ENCODE results near the gene THAP7. TPM values are rescaled to one million over a fixed set of nuclear protein-coding genes. Genes with fewer than 3 reads are reported as not detected.

THAP7 gene
- total RNA-seq, 1 donor from 2014 or later = 22.0 TPM

DNA sequence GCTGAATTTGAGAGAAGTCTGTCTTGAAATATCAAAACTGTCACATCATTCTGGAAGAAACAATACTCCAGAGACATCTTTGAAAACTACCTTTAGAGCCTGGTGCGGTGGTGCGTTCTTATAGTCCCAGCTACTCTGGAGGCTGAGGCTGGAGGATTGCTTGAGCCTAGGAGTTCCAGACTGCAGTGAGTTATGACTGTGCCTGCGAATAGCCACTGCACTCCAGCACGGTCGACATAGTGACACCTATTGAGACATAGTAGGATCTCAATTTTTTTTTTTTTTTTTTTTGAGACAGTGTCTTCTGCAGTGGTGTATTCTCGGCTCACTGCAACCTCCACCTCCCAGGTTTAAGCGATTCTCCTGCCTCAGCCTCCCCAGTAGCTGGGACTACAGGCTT is 46.4 kb downstream of the THAP7 start:
- ATAC-seq = no peak
- TF ChIP-seq, protein P1, sequence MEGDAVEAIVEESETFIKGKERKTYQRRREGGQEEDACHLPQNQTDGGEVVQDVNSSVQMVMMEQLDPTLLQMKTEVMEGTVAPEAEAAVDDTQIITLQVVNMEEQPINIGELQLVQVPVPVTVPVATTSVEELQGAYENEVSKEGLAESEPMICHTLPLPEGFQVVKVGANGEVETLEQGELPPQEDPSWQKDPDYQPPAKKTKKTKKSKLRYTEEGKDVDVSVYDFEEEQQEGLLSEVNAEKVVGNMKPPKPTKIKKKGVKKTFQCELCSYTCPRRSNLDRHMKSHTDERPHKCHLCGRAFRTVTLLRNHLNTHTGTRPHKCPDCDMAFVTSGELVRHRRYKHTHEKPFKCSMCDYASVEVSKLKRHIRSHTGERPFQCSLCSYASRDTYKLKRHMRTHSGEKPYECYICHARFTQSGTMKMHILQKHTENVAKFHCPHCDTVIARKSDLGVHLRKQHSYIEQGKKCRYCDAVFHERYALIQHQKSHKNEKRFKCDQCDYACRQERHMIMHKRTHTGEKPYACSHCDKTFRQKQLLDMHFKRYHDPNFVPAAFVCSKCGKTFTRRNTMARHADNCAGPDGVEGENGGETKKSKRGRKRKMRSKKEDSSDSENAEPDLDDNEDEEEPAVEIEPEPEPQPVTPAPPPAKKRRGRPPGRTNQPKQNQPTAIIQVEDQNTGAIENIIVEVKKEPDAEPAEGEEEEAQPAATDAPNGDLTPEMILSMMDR (IDR thresholded peaks at IDR 0.05) = no peak

DNA sequence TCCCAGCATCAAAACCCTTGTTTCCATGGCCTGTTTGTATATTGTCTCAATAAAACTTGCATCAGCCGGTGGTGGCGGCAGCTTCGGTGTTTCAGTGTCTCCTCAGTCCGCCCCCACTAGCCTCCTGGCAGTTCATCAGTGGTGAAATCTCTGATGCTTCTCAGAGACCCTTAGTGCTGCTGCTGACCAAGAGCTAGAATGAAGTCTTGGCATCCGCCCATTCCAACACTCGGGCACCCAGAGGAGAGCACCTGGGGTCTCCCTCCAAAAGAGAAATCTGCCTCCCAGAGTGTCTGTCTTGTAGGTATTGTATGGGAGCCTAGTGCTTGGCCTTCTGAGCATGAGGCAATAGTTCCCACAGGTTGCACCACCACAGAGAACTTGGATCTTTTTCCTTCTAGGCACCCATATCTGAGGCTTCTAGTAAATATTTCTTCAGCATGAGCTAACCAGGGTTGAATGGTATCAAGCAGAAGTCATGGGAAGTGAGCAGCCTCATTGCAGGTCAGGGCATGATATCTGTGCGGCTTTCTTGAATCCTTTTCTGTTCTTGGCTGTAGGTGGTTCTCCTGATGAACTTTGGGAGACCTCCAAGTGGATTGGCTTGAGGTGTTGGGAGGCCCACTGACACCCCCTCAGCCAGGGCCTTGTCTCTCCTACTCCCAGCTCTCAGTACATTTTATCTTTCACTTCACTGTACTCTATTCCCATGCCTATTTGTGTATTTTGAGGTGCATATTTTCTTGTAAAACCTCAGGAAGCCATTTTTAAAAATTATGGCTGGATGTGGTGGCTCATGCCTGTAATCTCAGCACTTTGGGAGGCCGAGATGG is 48.0 kb downstream of the THAP7 start:
- intact Hi-C loops (cut with DNase I) = no loop called here
- ATAC-seq = peak; percentile 7

More for the DNA sequence above, 46.4 kb downstream of the THAP7 start:
- H3K4me1 ChIP-seq = peaks cover 14% of the 10 kb centered on the region
- no peaks in the 10 kb centered on the region for H3K27me3 ChIP-seq
- H3K36me3 ChIP-seq = peaks cover 25% of the 10 kb centered on the region
- H3K4me3 ChIP-seq = no peak overlapping the region
- intact Hi-C loops (cut with DNase I) = no loop called here
- no peaks in the 10 kb centered on the region for H3K9me3 ChIP-seq
- H3K27ac ChIP-seq = no peak overlapping the region
- no peak for DNase-seq

DNA sequence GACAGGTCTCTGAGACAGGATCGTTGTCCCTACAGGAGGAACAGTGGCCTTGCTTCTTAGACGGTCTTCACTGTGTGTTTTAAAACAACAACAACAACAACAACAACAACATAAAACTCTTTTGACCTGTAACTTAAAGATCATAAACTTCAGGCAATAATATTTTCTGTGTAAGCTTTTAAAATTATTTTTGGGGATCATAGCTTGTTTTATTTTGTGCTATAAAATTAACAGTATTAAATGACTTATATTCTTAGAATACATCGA is 48.6 kb downstream of the THAP7 start:
- no peak overlapping the region for H3K27ac ChIP-seq
- TF ChIP-seq, protein P1 (IDR thresholded peaks at IDR 0.05) = no peak
- peaks cover 12% of the 10 kb centered on the region for H3K4me1 ChIP-seq
- H3K27me3 ChIP-seq = no peaks in the 10 kb centered on the region
- DNase-seq (no peak), ATAC-seq (no peak)
- intact Hi-C loops (cut with DNase I) = no loop called here
- H3K9me3 ChIP-seq = no peaks in the 10 kb centered on the region
- H3K4me3 ChIP-seq = no peak overlapping the region
- peaks cover 39% of the 10 kb centered on the region for H3K36me3 ChIP-seq

More for the DNA sequence above, 48.0 kb downstream of the THAP7 start:
- H3K36me3 ChIP-seq = peaks cover 39% of the 10 kb centered on the region
- DNase-seq = no peak
- H3K4me1 ChIP-seq = peaks cover 14% of the 10 kb centered on the region
- H3K9me3 ChIP-seq = no peaks in the 10 kb centered on the region
- no peaks in the 10 kb centered on the region for H3K27me3 ChIP-seq
- TF ChIP-seq, protein P1 (IDR thresholded peaks at IDR 0.05) = no peak
- no peak overlapping the region for H3K27ac ChIP-seq
- no peak overlapping the region for H3K4me3 ChIP-seq

DNA sequence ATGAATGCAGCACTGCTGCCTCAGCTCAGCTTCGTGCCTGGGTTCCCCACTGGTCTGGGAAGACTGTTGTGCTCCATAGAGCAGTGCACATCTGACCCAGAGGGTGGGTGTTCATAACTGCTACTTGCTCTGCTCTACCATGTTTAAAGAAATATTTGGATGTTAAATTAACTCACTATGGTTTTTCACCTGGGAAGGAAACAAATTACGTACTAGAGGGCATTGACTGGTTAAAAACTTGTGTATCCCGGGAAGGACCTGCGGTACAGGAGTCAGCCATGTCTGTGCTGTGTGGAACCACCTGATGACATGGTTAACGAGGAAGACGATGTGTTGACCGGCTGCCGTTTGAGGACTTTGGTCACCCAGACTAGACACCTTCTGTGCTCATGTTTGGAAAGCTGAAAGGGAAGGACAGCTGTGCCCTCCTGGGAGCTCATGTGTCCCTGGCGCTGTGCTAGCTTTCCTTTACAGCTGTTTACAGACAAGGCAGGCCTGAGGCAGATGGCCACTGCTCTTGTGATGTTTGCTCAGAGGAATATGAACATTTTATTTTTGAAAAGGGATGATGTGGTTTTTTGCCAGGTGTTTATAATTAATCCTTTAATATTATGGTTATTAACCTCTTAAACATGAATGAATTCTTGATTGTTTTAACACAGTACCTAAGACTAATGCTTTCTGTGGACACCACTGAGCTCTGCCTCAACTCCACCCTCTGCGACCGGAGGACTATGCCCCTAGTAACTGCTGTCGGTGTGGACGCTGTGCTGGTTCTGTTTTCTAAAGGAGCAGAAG is 49.2 kb downstream of the THAP7 start:
- Histone ChIP-seq H3K4me3 (no peak overlapping the region), H3K27ac (no peak overlapping the region), H3K4me1 (peaks cover 7% of the 10 kb centered on the region), H3K27me3 (no peaks in the 10 kb centered on the region), H3K36me3 (peaks cover 39% of the 10 kb centered on the region), H3K9me3 (no peaks in the 10 kb centered on the region)
- TF ChIP-seq, protein P1 (IDR thresholded peaks at IDR 0.05) = no peak
- intact Hi-C loops (cut with DNase I) = no loop called here
- DNase-seq (no peak), ATAC-seq (no peak)

DNA sequence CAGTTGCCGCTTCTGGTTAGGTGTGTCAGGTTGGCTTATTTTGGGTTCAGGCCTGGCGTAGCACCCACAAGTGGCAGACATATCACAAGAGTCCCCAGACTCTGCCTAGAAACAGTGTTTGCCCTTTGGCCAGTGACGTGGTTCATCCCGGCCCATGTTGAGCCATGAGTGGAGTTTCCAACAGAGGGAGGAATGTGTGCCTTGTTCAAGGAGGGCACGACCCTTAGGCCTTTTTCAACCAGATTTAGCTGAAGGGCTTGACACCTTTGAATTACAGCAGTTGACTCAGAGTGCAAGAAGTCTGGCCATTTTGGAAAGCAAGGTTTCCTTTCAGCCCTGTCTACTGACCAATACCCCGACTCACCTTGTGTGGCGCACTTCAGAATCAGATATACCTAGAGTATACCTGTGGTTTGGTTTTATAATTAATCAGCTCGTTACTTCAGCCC is 50.0 kb downstream of the THAP7 start:
- Histone ChIP-seq H3K4me1 (peaks cover 8% of the 10 kb centered on the region), H3K4me3 (no peak overlapping the region), H3K9me3 (no peaks in the 10 kb centered on the region), H3K36me3 (peaks cover 39% of the 10 kb centered on the region), H3K27ac (no peak overlapping the region), H3K27me3 (no peaks in the 10 kb centered on the region)
- intact Hi-C loops (cut with DNase I) = no loop called here
- TF ChIP-seq, protein P1 (IDR thresholded peaks at IDR 0.05) = no peak
- ATAC-seq = no peak
- no peak for DNase-seq

All from upper lobe of right lung (tissue), 1 donor.